ELF-1 (cell line): ENCODE results near the gene NELL1.

Experiments used
- DNase-seq: peaks from one replicate; pipeline ENCODE4 v3.0.0-alpha.2; 2016; ENCODE audit warnings: low read depth, low spot score

Gene NELL1

GRCh38 chr11:21321072-21321471, 651.7 kb downstream of the NELL1 start:
- DNase-seq, result no peak

- DNase-seq, result no peak
These were observed 652.1 kb downstream of the NELL1 start for GRCh38 chr11:21321530-21321929.

- DNase-seq, result peak; percentile 1
These were observed 654.2 kb downstream of the NELL1 start for GRCh38 chr11:21323617-21324016.

GRCh38 chr11:21343204-21343603, 673.8 kb downstream of the NELL1 start:
- DNase-seq, result no peak

GRCh38 chr11:21346361-21346760, 677.0 kb downstream of the NELL1 start:
- no peak for DNase-seq

- DNase-seq, result no peak
These were observed 681.2 kb downstream of the NELL1 start for GRCh38 chr11:21350613-21351012.

GRCh38 chr11:21353425-21353824, 684.0 kb downstream of the NELL1 start:
- no peak for DNase-seq

GRCh38 chr11:21364866-21365624, 695.7 kb downstream of the NELL1 start:
- no peak for DNase-seq

- no peak for DNase-seq
These were observed 700.6 kb downstream of the NELL1 start for GRCh38 chr11:21369947-21370346.

- no peak for DNase-seq
These were observed 701.7 kb downstream of the NELL1 start for GRCh38 chr11:21371044-21371443.

- no peak for DNase-seq
These were observed 703.3 kb downstream of the NELL1 start for GRCh38 chr11:21372672-21373071.

GRCh38 chr11:21374376-21374775, 705.0 kb downstream of the NELL1 start:
- DNase-seq, result no peak

GRCh38 chr11:21385669-21386440, 716.5 kb downstream of the NELL1 start:
- DNase-seq, result no peak

- DNase-seq, result no peak
These were observed 721.0 kb downstream of the NELL1 start for GRCh38 chr11:21390430-21390829.

GRCh38 chr11:21396342-21397008, 727.1 kb downstream of the NELL1 start:
- DNase-seq, result no peak

GRCh38 chr11:21398195-21398594, 728.8 kb downstream of the NELL1 start:
- DNase-seq, result no peak

- DNase-seq, result no peak
These were observed 732.1 kb downstream of the NELL1 start for GRCh38 chr11:21401496-21401895.

GRCh38 chr11:21402274-21402673, 732.9 kb downstream of the NELL1 start:
- no peak for DNase-seq

GRCh38 chr11:21403069-21403468, 733.7 kb downstream of the NELL1 start:
- DNase-seq, result no peak

GRCh38 chr11:21405422-21405821, 736.0 kb downstream of the NELL1 start:
- DNase-seq, result no peak

GRCh38 chr11:21410513-21410912, 741.1 kb downstream of the NELL1 start:
- DNase-seq, result no peak

GRCh38 chr11:21411104-21411503, 741.7 kb downstream of the NELL1 start:
- DNase-seq, result no peak

- DNase-seq, result no peak
These were observed 742.2 kb downstream of the NELL1 start for GRCh38 chr11:21411597-21411996.
